HFFc6 (cell line): ENCODE data around the gene FAM180B. TPM values are rescaled to one million over a fixed set of nuclear protein-coding genes. Genes with fewer than 3 reads are reported as not detected.
"Not testable (repeated sequence)": the region's sequence is repeated elsewhere in the genome, so short reads cannot be mapped to it uniquely, and the experiment has no call there.

Source experiments
- DNase-seq: peaks from one replicate; pipeline ENCODE4 v3.0.0-alpha.2; 2018
- H3K27ac Mint-ChIP-seq: 2 replicates; pipeline ENCODE4 v1.8.0; 2020; ENCODE audit warnings: mild to moderate bottlenecking, mixed read lengths
- H3K27me3 Mint-ChIP-seq: 2 replicates; pipeline ENCODE4 v1.8.0; 2021; ENCODE audit warnings: mild to moderate bottlenecking, moderate library complexity, mixed read lengths; ENCODE audit not compliant: insufficient read depth
- H3K36me3 Mint-ChIP-seq: 2 replicates; pipeline ENCODE4 v1.8.0; 2021; ENCODE audit warnings: low read depth, mixed read lengths
- H3K4me1 Mint-ChIP-seq: 2 replicates; pipeline ENCODE4 v1.8.0; 2020; ENCODE audit warnings: low read depth, mixed read lengths
- H3K4me3 Mint-ChIP-seq: 2 replicates; pipeline ENCODE4 v1.8.0; 2020; ENCODE audit warnings: mild to moderate bottlenecking, moderate library complexity, mixed read lengths
- H3K9me3 Mint-ChIP-seq: 2 replicates; pipeline ENCODE4 v1.8.0; 2020; ENCODE audit warnings: mild to moderate bottlenecking, mixed read lengths
- total RNA-seq, 6 experiments: library from RNA; stranded (reverse); fragmentation: NEBNext Ultra II Directional; extraction: Animal tissue kit (Norgen Biotek cat#: 25700); gene quantifications; 2 replicates in 1 of 6; 3 replicates in 5 of 6; pipeline ENCODE4 v1.2.3, GENCODE V29; 2021
- TF ChIP-seq, protein P1 (sequence below): fragments of 200-600 bp; sonication (generic); IDR thresholded peaks from 2 replicates; pipeline ENCODE4 v1.5.0; 2021; ENCODE audit warnings: antibody characterized with exemption, mild to moderate bottlenecking

The FAM180B gene
- total RNA-seq, 6 experiments from 2014 or later: not detected

DNA sequence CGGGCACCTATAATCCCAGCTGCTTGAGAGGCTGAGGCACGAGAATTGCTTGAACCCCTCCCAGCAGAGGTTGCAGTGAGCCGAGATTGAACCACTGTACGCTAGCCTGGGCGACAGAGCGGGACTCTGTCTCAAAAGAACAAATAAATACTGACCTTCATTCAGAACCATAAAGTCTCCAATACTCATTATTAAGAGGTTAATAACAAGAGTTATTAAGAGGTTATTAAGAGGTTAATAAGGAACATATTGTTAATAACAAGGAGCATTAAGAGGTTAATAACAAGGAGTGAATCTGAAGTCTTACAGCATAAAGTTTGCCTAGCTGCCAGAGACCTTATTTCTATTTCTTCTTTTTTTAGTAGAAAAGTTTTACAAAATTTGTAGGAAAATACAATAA lies 41.2 kb upstream of the FAM180B start:
- Mint-ChIP-seq H3K27me3 (no peaks in the 10 kb centered on the region), H3K36me3 (peaks cover 8% of the 10 kb centered on the region), H3K9me3 (no peaks in the 10 kb centered on the region), H3K4me1 (peaks cover 43% of the 10 kb centered on the region), H3K4me3 (no peak overlapping the region), H3K27ac (no peak overlapping the region)
- TF ChIP-seq, protein P1, sequence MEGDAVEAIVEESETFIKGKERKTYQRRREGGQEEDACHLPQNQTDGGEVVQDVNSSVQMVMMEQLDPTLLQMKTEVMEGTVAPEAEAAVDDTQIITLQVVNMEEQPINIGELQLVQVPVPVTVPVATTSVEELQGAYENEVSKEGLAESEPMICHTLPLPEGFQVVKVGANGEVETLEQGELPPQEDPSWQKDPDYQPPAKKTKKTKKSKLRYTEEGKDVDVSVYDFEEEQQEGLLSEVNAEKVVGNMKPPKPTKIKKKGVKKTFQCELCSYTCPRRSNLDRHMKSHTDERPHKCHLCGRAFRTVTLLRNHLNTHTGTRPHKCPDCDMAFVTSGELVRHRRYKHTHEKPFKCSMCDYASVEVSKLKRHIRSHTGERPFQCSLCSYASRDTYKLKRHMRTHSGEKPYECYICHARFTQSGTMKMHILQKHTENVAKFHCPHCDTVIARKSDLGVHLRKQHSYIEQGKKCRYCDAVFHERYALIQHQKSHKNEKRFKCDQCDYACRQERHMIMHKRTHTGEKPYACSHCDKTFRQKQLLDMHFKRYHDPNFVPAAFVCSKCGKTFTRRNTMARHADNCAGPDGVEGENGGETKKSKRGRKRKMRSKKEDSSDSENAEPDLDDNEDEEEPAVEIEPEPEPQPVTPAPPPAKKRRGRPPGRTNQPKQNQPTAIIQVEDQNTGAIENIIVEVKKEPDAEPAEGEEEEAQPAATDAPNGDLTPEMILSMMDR: no peak
- DNase-seq: no peak

DNA sequence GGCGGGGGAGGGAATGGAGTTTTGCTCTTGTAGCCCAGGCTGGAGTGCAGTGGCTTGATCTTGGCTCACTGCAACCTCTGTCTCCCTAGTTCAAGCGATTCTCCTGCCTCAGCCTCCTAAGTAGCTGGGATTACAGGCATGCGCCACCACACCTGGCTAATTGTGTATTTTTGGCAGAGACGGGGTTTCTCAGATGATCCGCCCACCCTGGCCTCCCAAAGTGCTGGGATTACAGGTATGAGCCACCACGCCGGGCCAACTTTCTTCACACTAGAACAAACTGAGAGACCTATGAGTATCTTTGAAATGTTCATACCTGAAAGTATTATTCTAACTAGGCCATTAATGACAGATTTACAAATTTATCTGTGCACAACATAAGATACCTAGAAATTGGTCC lies 40.2 kb upstream of the FAM180B start:
- H3K36me3 Mint-ChIP-seq: peaks cover 14% of the 10 kb centered on the region
- not testable (repeated sequence) for H3K9me3 Mint-ChIP-seq, H3K27me3 Mint-ChIP-seq, H3K4me3 Mint-ChIP-seq, H3K27ac Mint-ChIP-seq, DNase-seq
- H3K4me1 Mint-ChIP-seq: peaks cover 43% of the 10 kb centered on the region

DNA sequence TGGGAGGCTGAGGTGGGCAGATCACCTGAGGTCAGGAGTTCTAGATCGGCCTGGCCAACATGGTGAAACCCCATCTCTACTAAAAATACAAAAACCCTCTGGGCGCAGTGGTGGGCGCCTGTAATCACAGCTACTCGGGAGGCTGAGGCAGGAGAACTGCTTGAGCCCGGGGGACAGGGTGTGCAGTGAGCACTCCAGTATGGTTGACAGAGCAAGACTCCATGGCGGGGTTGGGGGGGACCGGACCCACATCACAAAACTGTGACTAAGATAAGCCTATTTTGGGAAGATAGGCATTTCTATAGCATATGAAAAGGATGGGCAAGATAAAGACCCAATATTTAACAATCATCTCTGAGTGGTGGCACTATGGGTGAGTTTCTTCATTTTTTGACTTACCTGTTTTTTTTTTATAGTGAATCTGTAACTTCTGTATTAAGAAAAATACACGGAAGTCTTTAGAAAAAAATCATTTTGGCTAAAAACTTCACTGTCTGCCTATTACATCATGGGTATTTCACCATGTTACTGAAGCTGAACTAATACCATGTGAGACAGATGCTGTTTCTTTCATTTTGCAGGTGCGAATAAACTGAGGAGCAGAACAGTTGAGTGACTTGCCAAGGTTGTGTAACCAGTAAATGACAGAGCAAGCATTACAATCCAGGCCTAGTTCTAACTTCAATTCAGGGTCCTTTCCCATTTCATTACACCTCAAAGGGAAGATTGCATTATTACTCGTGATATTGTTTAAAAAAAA lies 36.0 kb upstream of the FAM180B start:
- H3K27me3 Mint-ChIP-seq: no peaks in the 10 kb centered on the region
- TF ChIP-seq, protein P1: no peak
- H3K27ac Mint-ChIP-seq: peak overlapping the region; percentile 21; the same call in 1 of the 2 replicates
- H3K36me3 Mint-ChIP-seq: peaks cover 24% of the 10 kb centered on the region
- peaks cover 44% of the 10 kb centered on the region for H3K4me1 Mint-ChIP-seq
- H3K9me3 Mint-ChIP-seq: no peaks in the 10 kb centered on the region
- H3K4me3 Mint-ChIP-seq: peak overlapping the region; percentile 99
- DNase-seq: no peak

DNA sequence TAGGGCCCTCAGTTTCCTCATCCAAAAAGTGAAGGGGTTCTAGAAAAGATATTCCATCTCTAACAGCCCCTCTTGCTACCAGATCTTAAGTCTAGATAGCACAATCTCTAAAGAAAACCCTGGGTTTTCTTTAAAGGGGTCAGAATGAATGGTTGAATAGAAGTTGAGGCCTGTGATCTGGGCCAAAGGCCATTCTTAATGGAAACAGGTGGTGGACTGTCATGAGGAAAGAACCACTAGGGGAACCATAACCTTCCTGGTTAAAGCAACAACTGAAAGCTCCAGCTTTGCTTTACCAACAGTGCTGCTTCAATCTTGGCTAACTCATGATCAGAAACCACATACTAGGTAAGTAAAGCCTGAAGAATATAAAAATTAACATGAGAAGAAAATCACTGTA lies 35.4 kb upstream of the FAM180B start:
- TF ChIP-seq, protein P1: peak; percentile 70
- Mint-ChIP-seq H3K9me3 (no peaks in the 10 kb centered on the region), H3K27ac (peak overlapping the region; percentile 97), H3K4me3 (peak overlapping the region; percentile 99), H3K36me3 (peaks cover 24% of the 10 kb centered on the region), H3K27me3 (no peaks in the 10 kb centered on the region), H3K4me1 (peaks cover 44% of the 10 kb centered on the region)
- peak; percentile 28 for DNase-seq

DNA sequence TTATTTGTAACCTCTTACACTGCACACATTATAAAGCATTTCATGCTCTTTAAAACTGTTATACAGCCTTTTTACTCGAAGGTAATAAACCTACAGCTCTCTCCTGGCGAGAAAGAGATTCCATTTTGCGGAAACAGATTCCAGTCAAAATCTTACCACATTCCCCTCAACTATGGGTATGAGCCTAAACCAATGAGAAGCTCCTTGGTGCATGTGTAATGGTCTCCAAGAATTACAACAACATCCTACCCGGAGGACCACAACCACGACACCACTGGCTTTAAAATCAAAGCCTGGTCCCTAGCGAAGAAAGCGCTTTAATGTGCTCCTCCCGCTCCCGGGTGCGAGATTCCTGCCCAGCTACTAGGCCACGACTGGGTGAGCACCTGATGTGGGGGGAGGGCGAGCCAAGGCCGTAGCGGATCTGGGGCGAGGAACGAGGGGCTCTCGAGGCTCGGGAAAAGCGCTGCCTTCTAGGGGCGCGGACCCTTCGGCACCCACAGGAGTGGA lies 34.4 kb upstream of the FAM180B start:
- H3K4me3 Mint-ChIP-seq: peak overlapping the region; percentile 99
- no peaks in the 10 kb centered on the region for H3K9me3 Mint-ChIP-seq
- peaks cover 44% of the 10 kb centered on the region for H3K4me1 Mint-ChIP-seq
- DNase-seq: peak; percentile 26
- TF ChIP-seq, protein P1: no peak
- peak overlapping the region; percentile 97 for H3K27ac Mint-ChIP-seq
- no peaks in the 10 kb centered on the region for H3K27me3 Mint-ChIP-seq
- H3K36me3 Mint-ChIP-seq: peaks cover 24% of the 10 kb centered on the region
